Measurements from ENCODE around the gene ERF.
A peak's percentile ranks its signal among the peaks of the same experiment; 100 is the strongest.
"Not testable (repeated sequence)": the region's sequence is repeated elsewhere in the genome, so short reads cannot be mapped to it uniquely, and the experiment has no call there.

The ERF gene

GRCh38 chr19:42273407-42274064, 18.6 kb upstream of the ERF start:
- no peak for DNase-seq

GRCh38 chr19:42272989-42273406, 18.1 kb upstream of the ERF start:
- no peak for DNase-seq

GRCh38 chr19:42272535-42272897, 17.6 kb upstream of the ERF start:
- DNase-seq = no peak

GRCh38 chr19:42271861-42272534, 17.1 kb upstream of the ERF start:
- no peak for DNase-seq

GRCh38 chr19:42271045-42271419, 16.1 kb upstream of the ERF start:
- DNase-seq = no peak

- peak in 2 of 4 experiments; percentile 42 to 61 for DNase-seq
These were observed 15.6 kb upstream of the ERF start for GRCh38 chr19:42270346-42271044.

GRCh38 chr19:42269478-42270345, 14.8 kb upstream of the ERF start:
- no peak for DNase-seq

- peak; percentile 95 to 99 (median 98) for DNase-seq
These were observed 14.0 kb upstream of the ERF start, which contains the start of gene CIC for GRCh38 chr19:42268704-42269477. TSS of gene CIC (plus strand) at chr19:42269252. CDS start at chr19:42271784, 2,532 bp downstream.

GRCh38 chr19:42268142-42268703, 13.3 kb upstream of the ERF start:
- peak; percentile 90 to 96 (median 93) for DNase-seq

- no peak for DNase-seq
These were observed 12.8 kb upstream of the ERF start for GRCh38 chr19:42267644-42268141.

- DNase-seq = not testable (repeated sequence)
These were observed 12.1 kb upstream of the ERF start for GRCh38 chr19:42266928-42267603.

GRCh38 chr19:42266105-42266504, 11.2 kb upstream of the ERF start:
- DNase-seq = not testable (repeated sequence)

- no peak for DNase-seq
These were observed 6.8 kb upstream of the ERF start for GRCh38 chr19:42261763-42262162.

GRCh38 chr19:42257842-42258241, 2.9 kb upstream of the ERF start:
- not testable (repeated sequence) for DNase-seq

- DNase-seq = no peak
These were observed 1.1 kb upstream of the ERF start for GRCh38 chr19:42255766-42256745.

- peak; percentile 45 to 79 (median 56) for DNase-seq
These were observed 659 bp downstream of the ERF start for GRCh38 chr19:42254089-42254849.

- peak in 1 of 4 experiments; percentile 69 for DNase-seq
These were observed 1.5 kb downstream of the ERF start for GRCh38 chr19:42253245-42254088.

Measured in activated naive CD4-positive, alpha-beta T cell (primary cell).